ENCODE results near the gene CD9.

GRCh38 chr12:6198556-6198955, 1.6 kb upstream of the CD9 start:
- no peak for TF ChIP-seq ZFP3 (CRISPR knock-in tag; IDR thresholded peaks at IDR 0.05)
- TF ChIP-seq ESRRG (CRISPR knock-in tag; IDR thresholded peaks at IDR 0.05), result no peak
- TF ChIP-seq GLIS3 (CRISPR knock-in tag; IDR thresholded peaks at IDR 0.05), result no peak
- TF ChIP-seq ZFP30 (CRISPR knock-in tag; IDR thresholded peaks at IDR 0.05), result no peak
- TF ChIP-seq RARB (CRISPR knock-in tag; IDR thresholded peaks at IDR 0.05), result no peak
- TF ChIP-seq TCF4 (CRISPR knock-in tag; IDR thresholded peaks at IDR 0.05; ENCODE audit: borderline replicate concordance), result no peak
- no peak for TF ChIP-seq ARNTL (CRISPR knock-in tag; IDR thresholded peaks at IDR 0.05; ENCODE audit: borderline replicate concordance, low read depth)

Measured in SK-N-SH treated with all-trans-retinoic acid at 6 μM for 48 hours (cell line).